ENCODE results near the gene ERCC1. TPM values are rescaled to one million over a fixed set of nuclear protein-coding genes. Genes with fewer than 3 reads are reported as not detected.

ERCC1 gene
- total and polyA plus RNA-seq, 2 of the 13 experiments (the other 11 are each of a cell fraction or from before 2014, with no cell fraction given), result 40.0 to 66.4 TPM

GRCh38 chr19:45467456-45468158 lies 43.9 kb upstream of the ERCC1 start, which contains the start of gene FOSB (continued):
- TF ChIP-seq SALL1 (CRISPR knock-in tag; IDR thresholded peaks at IDR 0.05) (peak; percentile 44; the same call in 1 of the 2 replicates), TAF1 (CRISPR knock-in tag; IDR thresholded peaks at IDR 0.05) (peak; percentile 49), KDM1A (CRISPR knock-in tag; IDR thresholded peaks at IDR 0.05) (no peak), MAF1 (CRISPR knock-in tag; IDR thresholded peaks at IDR 0.05; ENCODE audit: borderline replicate concordance) (no peak), ZNF280D (CRISPR knock-in tag; IDR thresholded peaks at IDR 0.05) (no peak), ZNF629 (CRISPR knock-in tag; conservative IDR thresholded peaks at IDR 0.05) (no peak), KMT2B (CRISPR knock-in tag; IDR thresholded peaks at IDR 0.05) (no peak), ZHX2 (IDR thresholded peaks at IDR 0.05; ENCODE audit: low read depth) (peak; percentile 42; the same call in 1 of the 2 replicates), ZHX2 (CRISPR knock-in tag; IDR thresholded peaks at IDR 0.05; ENCODE audit: borderline replicate concordance) (no peak), KDM5B (CRISPR knock-in tag; IDR thresholded peaks at IDR 0.05; ENCODE audit: borderline replicate concordance) (peak; percentile 58; the same call in 1 of the 2 replicates), MXI1 (IDR thresholded peaks at IDR 0.05; ENCODE audit: borderline replicate concordance, low read depth, low read length) (peak; percentile 68; the same call in 1 of the 3 replicates), TBL1XR1 (IDR thresholded peaks at IDR 0.05; ENCODE audit: borderline replicate concordance, low read length, partially characterized antibody) (no peak), MYC (CRISPR knock-in tag; IDR thresholded peaks at IDR 0.05; ENCODE audit: borderline replicate concordance) (no peak), SMAD3 (CRISPR knock-in tag; IDR thresholded peaks at IDR 0.05) (no peak), ZNF326 (CRISPR knock-in tag; IDR thresholded peaks at IDR 0.05; ENCODE audit: borderline replicate concordance) (no peak), MAX (IDR thresholded peaks at IDR 0.05) (peak; percentile 43; the same call in 1 of the 2 replicates)
- TF ChIP-seq, protein P1, sequence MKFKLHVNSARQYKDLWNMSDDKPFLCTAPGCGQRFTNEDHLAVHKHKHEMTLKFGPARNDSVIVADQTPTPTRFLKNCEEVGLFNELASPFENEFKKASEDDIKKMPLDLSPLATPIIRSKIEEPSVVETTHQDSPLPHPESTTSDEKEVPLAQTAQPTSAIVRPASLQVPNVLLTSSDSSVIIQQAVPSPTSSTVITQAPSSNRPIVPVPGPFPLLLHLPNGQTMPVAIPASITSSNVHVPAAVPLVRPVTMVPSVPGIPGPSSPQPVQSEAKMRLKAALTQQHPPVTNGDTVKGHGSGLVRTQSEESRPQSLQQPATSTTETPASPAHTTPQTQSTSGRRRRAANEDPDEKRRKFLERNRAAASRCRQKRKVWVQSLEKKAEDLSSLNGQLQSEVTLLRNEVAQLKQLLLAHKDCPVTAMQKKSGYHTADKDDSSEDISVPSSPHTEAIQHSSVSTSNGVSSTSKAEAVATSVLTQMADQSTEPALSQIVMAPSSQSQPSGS (CRISPR knock-in tag; IDR thresholded peaks at IDR 0.05), result peak; percentile 100
- TF ChIP-seq, protein P2, sequence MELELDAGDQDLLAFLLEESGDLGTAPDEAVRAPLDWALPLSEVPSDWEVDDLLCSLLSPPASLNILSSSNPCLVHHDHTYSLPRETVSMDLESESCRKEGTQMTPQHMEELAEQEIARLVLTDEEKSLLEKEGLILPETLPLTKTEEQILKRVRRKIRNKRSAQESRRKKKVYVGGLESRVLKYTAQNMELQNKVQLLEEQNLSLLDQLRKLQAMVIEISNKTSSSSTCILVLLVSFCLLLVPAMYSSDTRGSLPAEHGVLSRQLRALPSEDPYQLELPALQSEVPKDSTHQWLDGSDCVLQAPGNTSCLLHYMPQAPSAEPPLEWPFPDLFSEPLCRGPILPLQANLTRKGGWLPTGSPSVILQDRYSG (CRISPR knock-in tag; IDR thresholded peaks at IDR 0.05), result no peak
